ENCODE results near the gene MEAF6. TPM values are rescaled to one million over a fixed set of nuclear protein-coding genes. Genes with fewer than 3 reads are reported as not detected.

Gene MEAF6
- total RNA-seq, 1 experiment from 2014 or later = 72.0 TPM

- Mint-ChIP-seq H3K9me3 (ENCODE audit: unreplicated experiment) (no peaks in the 10 kb centered on the region), H3K27ac (ENCODE audit: low read depth, unreplicated experiment) (peak overlapping the region; percentile 67), H3K4me1 (ENCODE audit: insufficient read depth, unreplicated experiment) (peaks cover 14% of the 10 kb centered on the region), H3K27me3 (ENCODE audit: insufficient read depth, unreplicated experiment) (no peaks in the 10 kb centered on the region), H3K36me3 (ENCODE audit: insufficient read depth, unreplicated experiment) (peaks cover 11% of the 10 kb centered on the region), H3K4me3 (ENCODE audit: unreplicated experiment) (no peak overlapping the region)
- TF ChIP-seq CTCF (IDR thresholded peaks at IDR 0.05; ENCODE audit: unreplicated experiment) = no peak
- CTCF ChIA-PET = interaction anchor here (0.9 to 12.3 kb wide), 4 partner anchors 13 to 38 kb away, joined by 4 to 234 read pairs (median 72); partner anchors contain the start of gene ZC3H12A
- BruUV-seq (replicated peaks) = no TSS peak
- no peak for DNase-seq (ENCODE audit: unreplicated experiment)
- intact Hi-C loops (cut with micrococcal nuclease) = loop anchor here (5.0 kb wide), 1 partner anchor 410 kb away; no protein-coding TSS in a partner anchor
- POLR2A ChIA-PET = interaction anchor here (0.6 to 6.9 kb wide), 4 partner anchors 24 to 1183 kb away, joined by 3 to 79 read pairs (median 3); partner anchors contain the start of gene ZC3H12A
These were observed 62.1 kb downstream of the MEAF6 start for GRCh38 chr1:37452416-37452815.

GRCh38 chr1:37449936-37450335 lies 64.6 kb downstream of the MEAF6 start:
- H3K4me1 Mint-ChIP-seq (ENCODE audit: insufficient read depth, unreplicated experiment) = peaks cover 12% of the 10 kb centered on the region
- ChIA-PET POLR2A (interaction anchor here (1.0 to 1.1 kb wide), 2 partner anchors 30 to 37 kb away, joined by 3 read pairs; no protein-coding TSS in a partner anchor), CTCF (interaction anchor here (0.9 to 12.3 kb wide), 12 partner anchors 13 to 744 kb away, joined by 3 to 234 read pairs (median 4); partner anchors contain the start of genes MEAF6 and ZC3H12A)
- no peaks in the 10 kb centered on the region for H3K27me3 Mint-ChIP-seq (ENCODE audit: insufficient read depth, unreplicated experiment)
- no peak for DNase-seq (ENCODE audit: unreplicated experiment)
- H3K36me3 Mint-ChIP-seq (ENCODE audit: insufficient read depth, unreplicated experiment) = peaks cover 6% of the 10 kb centered on the region
- BruUV-seq (replicated peaks) = no TSS peak
- intact Hi-C loops (cut with micrococcal nuclease) = loop anchor here (5.0 kb wide), 1 partner anchor 412 kb away; no protein-coding TSS in a partner anchor
- peak overlapping the region; percentile 54 for H3K27ac Mint-ChIP-seq (ENCODE audit: low read depth, unreplicated experiment)
- TF ChIP-seq CTCF (IDR thresholded peaks at IDR 0.05; ENCODE audit: unreplicated experiment) = no peak
- H3K4me3 Mint-ChIP-seq (ENCODE audit: unreplicated experiment) = no peak overlapping the region
- H3K9me3 Mint-ChIP-seq (ENCODE audit: unreplicated experiment) = no peaks in the 10 kb centered on the region

GRCh38 chr1:37448691-37449417 lies 65.7 kb downstream of the MEAF6 start:
- BruUV-seq (replicated peaks) = no TSS peak
- Mint-ChIP-seq H3K27me3 (ENCODE audit: insufficient read depth, unreplicated experiment) (no peaks in the 10 kb centered on the region), H3K36me3 (ENCODE audit: insufficient read depth, unreplicated experiment) (peaks cover 6% of the 10 kb centered on the region), H3K4me1 (ENCODE audit: insufficient read depth, unreplicated experiment) (peaks cover 5% of the 10 kb centered on the region), H3K27ac (ENCODE audit: low read depth, unreplicated experiment) (no peak overlapping the region), H3K9me3 (ENCODE audit: unreplicated experiment) (no peaks in the 10 kb centered on the region), H3K4me3 (ENCODE audit: unreplicated experiment) (no peak overlapping the region)
- CTCF ChIA-PET = interaction anchor here (0.6 to 12.3 kb wide), 15 partner anchors 8 to 873 kb away, joined by 3 to 234 read pairs (median 4); partner anchors contain the start of gene ZC3H12A
- DNase-seq (ENCODE audit: unreplicated experiment) = peak; percentile 90
- POLR2A ChIA-PET = interaction anchor here (0.8 to 1.2 kb wide), 4 partner anchors 27 to 413 kb away, joined by 3 to 4 read pairs (median 3); no protein-coding TSS in a partner anchor
- TF ChIP-seq CTCF (IDR thresholded peaks at IDR 0.05; ENCODE audit: unreplicated experiment) = no peak
- intact Hi-C loops (cut with micrococcal nuclease) = no loop called here

- H3K4me1 Mint-ChIP-seq (ENCODE audit: insufficient read depth, unreplicated experiment) = peaks cover 5% of the 10 kb centered on the region
- ChIA-PET POLR2A (interaction anchor here (1.2 kb wide), 1 partner anchor 27 kb away, joined by 4 read pairs; no protein-coding TSS in a partner anchor), CTCF (interaction anchor here (1.0 to 12.3 kb wide), 6 partner anchors 12 to 872 kb away, joined by 3 to 234 read pairs (median 4); no protein-coding TSS in a partner anchor)
- peaks cover 4% of the 10 kb centered on the region for H3K27me3 Mint-ChIP-seq (ENCODE audit: insufficient read depth, unreplicated experiment)
- H3K27ac Mint-ChIP-seq (ENCODE audit: low read depth, unreplicated experiment) = no peak overlapping the region
- H3K9me3 Mint-ChIP-seq (ENCODE audit: unreplicated experiment) = no peaks in the 10 kb centered on the region
- DNase-seq (ENCODE audit: unreplicated experiment) = no peak
- H3K4me3 Mint-ChIP-seq (ENCODE audit: unreplicated experiment) = no peak overlapping the region
- peaks cover 6% of the 10 kb centered on the region for H3K36me3 Mint-ChIP-seq (ENCODE audit: insufficient read depth, unreplicated experiment)
- no peak for TF ChIP-seq CTCF (IDR thresholded peaks at IDR 0.05; ENCODE audit: unreplicated experiment)
- intact Hi-C loops (cut with micrococcal nuclease) = no loop called here
- no TSS peak for BruUV-seq (replicated peaks)
These were observed 66.4 kb downstream of the MEAF6 start for GRCh38 chr1:37448185-37448584.
